GM18858 (cell line): ENCODE data around the gene FHIT.
"Not testable (repeated sequence)": the region's sequence is repeated elsewhere in the genome, so short reads cannot be mapped to it uniquely, and the experiment has no call there.

Source experiments
- ATAC-seq: cut with Tn5 transposase; IDR thresholded peaks from one replicate; pipeline ENCODE4 v1.9.1; 2021; ENCODE audit not compliant: unreplicated experiment

FHIT gene

DNA sequence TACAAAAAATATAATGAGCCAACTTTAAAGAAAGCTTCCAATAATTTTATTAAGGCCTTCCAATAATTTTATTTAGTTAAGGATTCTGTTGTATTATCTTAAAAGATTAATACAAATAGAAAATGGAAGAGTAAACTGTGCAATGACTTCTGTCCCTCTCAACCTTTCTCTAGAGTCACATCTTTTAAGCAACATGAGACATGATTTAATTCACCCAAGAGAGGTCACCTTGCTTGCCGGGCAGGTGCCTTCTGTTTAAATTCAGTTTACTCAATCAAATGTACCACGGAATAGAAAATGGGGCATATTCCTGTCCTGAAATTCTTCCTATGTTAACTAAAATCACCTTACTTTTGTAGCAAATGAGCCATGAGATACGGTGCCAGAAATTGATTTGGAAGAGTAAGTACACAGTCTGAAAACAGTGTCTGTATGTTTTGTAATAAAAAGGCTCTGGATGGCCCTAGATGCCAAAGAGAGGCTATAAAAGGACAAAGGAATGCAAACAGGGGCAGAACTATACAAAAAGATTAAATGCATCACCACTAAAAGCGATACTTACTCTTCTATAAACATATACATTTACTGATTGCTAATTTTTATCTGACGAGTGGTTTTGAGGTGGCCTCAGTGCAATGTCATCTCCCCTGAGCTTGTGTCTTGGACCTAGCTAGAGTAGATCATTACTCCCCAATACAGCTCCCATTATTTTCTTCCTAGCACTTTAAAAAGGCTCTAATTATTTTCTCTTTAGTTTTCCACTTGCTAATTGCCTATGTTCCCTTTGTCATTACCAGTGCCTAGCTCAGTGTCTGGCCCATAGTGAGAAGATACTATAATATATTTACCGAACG lies 134.0 kb downstream of the FHIT start:
- ATAC-seq: no peak

DNA sequence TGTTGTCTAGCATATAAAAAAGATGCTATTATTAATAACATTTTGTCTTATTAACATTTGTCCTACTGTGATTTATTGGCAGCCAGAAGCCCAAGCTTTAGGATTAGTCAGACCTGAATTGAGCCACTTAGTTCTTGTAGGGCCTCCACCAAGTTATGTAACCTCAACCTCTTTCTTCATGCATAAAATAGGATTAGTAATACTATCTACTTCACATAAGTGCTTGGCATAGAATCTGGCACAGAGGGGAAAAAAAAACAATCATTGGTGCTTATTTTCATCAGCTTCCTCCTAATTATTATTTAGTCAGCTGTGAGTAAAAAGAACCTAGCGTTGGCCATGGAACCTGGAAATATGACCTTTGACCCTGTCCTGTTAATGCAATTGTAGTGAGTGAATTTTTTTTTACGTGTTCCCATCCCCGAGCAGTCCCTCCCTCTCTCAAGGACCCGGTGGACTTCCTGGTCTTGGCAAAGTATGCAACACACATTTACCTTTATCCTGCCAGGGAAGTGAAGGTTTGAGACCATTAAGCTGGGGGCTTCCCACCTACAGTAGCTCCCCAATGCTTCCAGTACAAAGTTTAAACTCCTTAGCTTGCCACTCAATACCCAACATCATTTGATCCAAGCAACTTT lies 136.8 kb downstream of the FHIT start:
- no peak for ATAC-seq

DNA sequence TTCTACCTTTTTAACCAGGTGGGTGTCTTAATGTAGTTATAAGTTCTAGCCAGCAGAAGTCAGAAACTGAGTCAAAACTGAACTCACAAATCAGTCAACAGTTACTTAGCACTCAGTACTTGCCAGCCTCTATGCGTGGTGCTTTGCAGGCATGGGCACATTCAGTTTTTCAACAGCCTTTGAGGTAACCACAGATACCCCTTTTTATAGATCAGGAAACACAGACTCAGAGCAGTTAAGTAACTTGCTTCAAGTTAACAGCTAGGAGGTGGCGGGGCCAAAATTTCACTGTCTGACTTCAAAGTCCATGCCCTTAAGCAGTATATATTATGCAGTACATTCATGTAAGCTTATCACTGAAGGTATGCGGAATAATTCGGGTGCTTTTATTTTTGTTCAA lies 139.4 kb downstream of the FHIT start:
- peak; percentile 84 for ATAC-seq

DNA sequence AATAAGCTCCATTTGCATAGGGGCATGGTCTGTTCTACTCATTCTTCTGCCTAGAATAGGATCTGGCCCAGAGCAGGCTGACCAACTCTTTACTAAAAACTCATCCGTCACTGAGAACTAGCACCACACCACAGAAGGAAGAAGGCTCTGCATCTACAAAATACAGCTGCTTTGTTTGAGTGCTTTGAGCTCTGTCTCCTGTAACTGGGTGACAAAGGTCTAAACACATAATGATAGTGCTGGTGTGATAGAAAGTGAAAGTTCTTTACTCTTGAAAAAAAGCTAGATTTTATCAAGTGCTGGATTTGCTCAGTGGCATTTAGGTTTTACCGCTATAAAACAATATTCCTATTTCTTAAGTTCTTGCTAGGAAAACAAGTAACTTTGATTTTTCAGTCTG lies 140.7 kb downstream of the FHIT start:
- ATAC-seq: peak; percentile 37

DNA sequence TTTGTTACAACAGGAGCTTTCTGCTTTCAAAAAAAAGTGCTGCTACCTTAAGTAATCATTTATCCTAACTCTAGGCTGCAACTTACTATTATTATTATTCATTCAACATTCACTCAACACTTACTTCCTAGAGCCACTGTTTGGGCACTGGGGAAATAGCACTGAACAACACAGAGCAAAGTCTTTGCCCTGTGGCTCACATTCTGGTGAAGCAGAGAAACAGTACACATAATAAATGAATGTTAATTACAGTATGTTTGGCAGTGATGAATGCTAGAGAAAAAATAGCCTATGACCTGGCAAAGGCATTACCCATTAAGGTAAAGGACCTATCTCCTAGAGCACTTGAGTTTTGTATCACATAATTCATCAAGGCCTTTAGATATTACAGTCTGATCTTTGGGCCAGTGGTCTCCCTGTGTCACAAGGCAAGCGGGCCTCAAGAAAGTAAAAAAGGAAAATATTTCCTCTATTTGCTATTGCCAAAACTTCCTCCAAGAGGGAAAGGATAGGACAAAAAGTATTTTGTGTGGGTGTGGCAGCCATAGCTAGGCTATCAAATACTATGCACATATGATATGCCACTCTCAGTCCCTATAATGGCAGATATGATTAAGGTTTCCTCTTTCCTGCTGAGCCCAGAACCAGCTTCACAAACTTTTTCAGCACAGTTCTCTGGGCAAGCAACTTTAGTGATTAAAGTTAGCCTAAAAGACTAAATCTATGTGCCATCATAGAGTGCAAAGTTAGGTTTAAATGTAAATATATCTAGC lies 142.8 kb downstream of the FHIT start:
- ATAC-seq: no peak

DNA sequence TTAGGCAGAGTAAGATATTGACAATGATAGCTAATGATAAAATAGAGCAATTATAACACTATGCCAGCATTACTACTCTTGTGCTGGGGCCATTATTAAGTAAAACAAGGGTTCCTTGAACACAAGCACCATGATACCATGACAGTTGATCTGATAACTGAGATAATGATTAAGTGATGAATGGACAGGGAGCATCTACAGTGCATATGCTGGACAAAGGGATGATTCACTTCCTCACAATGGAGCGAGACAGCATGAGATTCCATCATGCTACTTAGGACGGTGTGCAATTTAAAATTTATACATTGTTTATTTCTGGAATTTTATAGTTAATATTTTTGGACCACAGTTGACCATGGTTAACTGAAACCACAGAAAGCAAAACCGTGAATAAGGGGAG lies 156.6 kb downstream of the FHIT start:
- no peak for ATAC-seq

DNA sequence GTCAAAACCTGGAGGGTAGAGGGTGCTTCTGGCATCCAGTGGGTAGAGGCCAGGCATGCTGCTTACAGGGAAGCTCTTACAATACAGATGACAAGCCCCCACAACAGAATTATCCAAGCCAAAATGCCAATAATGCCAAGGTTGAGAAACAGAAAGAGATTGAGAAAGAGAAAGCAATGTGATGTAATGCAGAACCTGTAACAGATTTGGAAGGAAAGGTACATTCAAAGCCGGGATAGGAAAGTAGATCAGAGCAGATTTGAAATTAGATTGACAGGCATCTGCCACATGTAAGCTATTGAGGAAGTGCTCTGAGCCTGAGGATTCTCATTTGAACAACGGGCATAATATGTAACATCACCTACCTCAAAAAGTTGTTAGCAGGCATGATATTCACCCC lies 157.9 kb downstream of the FHIT start:
- ATAC-seq: no peak

DNA sequence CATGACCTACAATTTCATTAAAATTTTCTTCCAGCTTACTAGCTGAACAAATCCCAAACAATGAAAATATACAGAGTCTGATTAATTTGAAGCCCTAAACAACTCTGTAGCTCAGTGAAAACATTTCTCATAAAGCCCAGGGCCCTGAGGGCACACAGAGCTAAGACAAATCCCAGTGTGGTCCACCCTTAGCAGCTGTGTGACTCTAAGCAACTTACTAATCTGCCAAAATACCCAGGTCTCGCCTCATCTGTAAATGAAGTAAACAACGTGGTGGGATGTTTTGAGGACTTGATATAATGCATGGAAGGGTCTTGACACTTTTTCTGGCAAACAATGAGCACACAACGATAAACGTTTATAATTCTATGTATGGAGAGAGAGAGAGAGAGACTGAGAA lies 158.4 kb downstream of the FHIT start:
- ATAC-seq: no peak

DNA sequence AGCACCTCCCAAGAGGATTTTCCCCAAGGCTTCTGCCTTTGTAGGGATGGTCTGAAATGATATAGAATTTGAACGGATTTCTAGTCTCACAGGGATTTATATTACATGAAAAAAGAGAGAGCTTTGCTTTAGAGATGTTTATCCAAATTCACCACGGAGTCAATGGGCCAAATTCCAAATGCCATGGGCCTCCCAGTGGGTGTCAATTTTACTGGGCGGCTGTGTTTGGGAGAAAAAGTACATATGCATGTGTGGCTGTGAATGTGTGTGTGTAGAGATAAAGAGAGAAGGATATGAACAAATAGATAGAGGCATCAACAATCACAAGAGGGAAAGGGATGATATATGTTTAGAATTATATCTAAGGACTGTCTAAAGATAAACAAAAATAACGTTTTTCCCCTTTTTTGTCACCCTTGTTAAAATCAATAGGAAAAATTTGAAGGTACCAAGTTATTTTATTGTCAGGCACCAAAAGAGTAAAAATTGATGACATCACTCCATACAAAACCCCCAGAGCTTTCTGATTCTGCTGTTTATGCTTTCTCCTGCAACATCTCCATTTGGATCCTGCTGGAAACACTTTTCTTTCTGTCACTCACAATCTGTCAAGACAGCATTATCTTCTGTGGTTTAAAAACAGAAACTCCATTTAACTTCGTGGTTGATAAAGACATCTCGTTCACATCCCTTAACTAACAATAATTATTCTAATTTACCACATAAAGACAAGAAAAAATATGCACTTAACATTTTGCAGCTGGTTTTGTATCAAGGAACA lies 160.7 kb downstream of the FHIT start:
- ATAC-seq: no peak

DNA sequence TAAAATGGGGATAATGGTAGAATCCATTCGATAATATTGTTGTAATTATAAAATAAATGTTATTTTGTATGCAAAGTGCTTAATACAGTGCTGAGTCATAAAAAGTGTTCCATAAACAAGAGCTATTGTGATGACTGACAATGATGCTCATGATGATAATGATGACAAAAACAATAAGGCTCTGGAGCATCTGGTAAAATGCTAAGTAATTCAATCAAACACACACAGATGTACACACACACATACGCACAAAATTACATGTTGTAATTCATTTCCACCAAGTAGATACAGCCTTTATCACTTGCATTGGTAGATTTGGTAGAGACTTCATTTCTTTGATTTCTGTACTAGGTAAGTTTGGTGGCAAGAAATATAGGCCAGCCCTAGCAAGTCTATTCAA lies 163.8 kb downstream of the FHIT start:
- ATAC-seq: no peak

DNA sequence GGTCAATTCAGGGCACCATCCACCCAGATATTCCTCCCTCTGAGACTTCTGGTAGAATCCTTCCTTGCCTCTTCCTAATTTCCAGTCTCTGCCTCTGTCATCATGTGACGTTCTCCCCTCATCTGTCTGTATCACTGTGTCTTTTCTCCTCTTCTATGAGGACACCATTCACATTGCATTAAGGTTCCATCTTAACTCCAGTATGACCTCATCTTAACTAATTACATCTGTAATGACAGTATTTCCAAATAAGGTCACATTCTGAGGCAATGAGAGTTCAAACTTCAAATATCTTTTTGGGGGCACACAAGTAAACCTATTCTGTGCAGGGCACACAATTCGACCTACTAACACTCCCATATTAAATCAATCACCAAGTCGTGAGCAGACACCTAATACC lies 169.7 kb downstream of the FHIT start:
- ATAC-seq: no peak

DNA sequence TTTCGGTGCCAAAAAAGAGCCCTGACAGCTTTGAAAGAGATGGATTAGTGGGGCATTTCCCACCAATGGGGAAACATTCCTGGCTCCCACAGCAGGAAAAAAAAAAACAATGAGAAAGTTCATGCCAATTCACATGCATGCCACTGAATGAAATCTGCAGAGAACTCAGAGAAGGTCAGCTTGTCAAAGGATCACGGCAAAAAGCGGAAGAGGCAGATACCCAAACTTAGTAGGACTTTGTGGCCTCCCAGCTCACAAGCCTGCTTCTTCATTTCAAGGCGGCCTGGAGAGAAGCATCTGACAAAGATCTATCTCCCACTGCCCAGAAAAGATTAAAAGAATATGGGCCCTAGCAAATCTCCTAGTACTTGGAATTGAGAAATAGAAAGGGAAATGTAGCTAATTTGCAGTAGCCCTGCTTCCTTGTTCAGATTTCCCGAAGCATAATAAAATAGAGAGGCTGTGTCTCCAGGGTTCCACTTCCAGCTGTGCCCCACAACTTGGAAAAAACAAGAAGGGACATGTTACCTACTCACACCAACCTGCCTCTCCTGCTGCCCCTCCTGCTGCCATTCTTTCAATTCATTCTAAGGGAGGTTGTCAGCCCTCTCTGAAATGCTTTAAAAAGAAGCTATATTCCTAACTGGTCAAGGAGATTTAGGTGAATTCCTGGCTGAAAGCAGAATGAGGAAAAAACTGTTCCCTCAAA lies 170.4 kb downstream of the FHIT start:
- no peak for ATAC-seq

DNA sequence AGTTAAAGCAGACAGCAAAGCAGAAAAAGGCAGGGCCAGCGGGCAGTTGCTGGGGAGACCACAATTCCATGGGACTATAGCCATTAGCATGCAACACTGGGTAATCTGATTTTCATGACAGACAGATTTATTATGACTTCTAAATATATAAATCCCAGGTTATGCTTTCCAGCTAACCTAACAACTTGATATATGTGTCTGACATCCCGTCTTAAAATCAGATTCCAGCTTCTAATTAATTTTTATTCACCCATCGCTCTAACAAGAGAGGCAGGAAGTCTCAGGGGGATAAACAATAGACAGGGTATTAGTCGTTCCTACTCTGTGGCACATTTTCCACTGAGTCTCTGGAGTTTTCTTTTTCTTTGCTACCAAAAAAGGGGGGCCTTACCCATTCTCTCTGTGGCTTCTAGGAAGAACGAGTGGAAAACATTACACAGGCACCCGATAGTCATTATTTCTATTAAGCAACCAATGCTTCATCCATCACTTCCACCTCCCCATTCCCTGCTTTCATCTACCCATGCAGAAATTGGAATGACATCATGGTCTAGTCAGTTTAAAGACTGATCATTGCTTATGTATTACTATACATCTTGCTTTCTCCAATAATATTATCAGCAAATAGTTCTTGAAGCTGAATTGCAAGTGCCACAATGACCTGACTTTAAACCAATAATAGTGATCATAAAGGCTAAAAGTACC lies 173.1 kb downstream of the FHIT start:
- ATAC-seq: no peak

DNA sequence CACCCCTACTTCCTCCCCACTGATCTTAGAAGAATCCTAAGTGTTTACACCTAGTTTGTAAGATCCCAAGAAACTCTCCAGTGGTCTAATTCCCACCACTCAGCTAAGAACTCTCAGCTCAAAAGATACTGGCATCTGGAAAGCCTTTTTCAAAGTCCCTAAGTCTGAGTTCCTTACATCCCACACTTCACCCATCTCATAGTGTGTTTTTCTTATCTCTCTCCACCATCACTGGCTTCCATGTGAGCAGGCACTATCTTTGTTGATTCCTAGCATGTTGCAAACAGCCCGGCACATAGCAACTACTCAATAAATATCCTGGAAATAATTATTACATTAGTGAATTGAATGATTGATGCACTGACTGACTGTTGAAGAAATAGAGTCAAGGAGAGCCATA lies 173.7 kb downstream of the FHIT start:
- ATAC-seq: no peak

DNA sequence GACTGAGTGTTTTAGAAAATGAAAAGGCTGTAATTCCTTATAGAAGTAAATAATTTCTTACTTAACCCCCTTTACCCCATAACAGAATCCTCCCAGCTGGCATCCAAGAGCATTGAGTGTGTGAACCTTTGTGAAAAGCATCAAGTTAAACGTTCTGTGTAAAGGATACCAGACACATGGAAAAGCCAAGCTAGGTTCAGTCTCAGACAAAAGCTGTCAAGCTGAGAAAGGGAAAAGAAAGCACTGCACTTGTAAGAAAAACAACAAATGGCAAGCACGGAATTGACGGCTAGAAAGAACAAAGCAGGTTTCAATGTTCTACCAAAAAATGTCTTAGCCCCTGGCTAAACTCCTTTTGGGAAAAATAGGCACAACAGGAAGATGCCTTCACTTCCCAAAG lies 176.5 kb downstream of the FHIT start:
- no peak for ATAC-seq

DNA sequence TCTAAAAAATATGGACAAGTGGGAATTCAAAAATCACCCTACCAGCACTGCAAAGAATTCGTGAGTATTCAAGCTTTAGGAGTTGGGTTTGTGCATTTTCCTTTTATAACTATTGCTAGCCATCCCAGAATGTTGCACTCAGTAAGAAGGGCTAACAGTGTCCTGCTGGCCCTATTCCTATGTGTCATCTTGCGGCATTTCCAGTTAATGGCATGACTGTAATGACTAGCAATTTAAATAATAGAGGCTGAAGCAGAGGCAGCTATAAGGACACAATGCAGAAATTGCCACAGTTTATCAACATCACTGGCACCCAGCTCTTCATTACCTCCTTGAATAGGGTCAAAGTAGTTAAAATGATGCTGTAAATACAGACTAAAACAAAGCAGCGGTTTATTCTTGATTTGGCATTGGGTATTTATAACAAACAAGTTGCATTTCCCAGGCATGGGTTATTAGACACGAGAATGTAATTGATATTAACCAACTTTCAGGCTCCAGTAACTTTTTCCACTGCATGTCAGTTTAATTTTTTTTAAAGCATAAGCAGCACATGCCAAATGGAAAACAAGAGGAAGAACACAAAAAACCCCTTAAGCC lies 177.6 kb downstream of the FHIT start:
- ATAC-seq: no peak

DNA sequence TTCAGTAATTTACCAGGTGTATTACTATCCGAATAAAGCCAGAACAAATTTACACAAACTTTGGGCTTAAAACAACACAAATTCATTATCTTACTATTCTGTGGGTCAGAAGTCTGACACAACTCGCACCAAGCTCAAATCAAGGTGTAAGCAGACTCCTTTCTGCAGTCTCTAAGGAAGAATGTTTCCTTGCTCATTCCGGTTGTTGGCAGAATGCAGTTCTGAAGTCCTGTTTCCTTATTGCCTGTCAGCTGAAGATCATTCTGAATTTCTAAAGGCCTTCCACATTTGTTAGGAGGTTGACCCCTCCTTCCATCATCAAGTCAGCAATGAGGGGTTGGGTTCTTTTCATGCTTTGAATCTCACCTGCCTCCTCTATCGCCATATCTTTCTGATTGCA lies 183.2 kb downstream of the FHIT start:
- ATAC-seq: no peak

DNA sequence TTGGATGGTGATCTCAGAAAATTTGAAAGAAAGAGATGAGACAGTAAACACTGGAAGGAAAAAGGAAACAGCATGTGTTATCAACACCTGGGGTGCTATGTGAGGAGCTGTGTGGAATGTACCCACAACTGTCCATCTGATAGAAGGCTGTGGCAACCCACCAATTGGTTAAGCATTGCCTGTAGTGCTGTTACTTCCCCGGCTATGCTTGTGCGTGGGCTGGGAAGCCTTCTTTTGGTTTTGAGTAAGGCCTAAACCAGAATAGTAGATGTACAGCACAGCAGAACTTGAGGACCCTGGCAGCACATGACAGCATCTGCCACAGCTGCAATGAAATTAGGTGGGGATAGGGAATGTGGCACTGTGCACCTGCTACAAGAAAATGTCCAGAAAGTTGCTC lies 184.5 kb downstream of the FHIT start:
- no peak for ATAC-seq

DNA sequence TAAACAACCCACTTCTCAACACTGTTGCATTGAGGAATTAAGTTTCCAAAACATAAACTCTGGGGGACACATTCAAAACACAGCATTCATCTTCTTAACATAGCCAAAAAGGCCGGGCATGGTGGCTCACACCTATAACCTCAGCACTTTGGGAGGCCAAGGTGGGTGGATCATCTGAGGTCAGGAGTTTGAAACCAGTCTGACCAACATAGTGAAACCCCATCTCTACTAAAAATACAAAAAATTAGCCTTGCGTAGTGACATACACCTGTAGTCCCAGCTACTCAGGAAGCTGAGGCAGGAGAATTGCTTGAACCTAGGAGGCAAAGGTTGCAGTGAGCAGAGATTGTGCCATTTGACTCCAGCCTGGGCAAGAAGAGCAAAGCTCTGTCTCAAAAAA lies 185.0 kb downstream of the FHIT start:
- ATAC-seq: not testable (repeated sequence)
